Measurements from ENCODE around the gene GPX4. TPM values are rescaled to one million over a fixed set of nuclear protein-coding genes. Genes with fewer than 3 reads are reported as not detected.

The GPX4 gene
- polyA plus RNA-seq, 1 donor from 2014 or later, result 713 TPM

DNA sequence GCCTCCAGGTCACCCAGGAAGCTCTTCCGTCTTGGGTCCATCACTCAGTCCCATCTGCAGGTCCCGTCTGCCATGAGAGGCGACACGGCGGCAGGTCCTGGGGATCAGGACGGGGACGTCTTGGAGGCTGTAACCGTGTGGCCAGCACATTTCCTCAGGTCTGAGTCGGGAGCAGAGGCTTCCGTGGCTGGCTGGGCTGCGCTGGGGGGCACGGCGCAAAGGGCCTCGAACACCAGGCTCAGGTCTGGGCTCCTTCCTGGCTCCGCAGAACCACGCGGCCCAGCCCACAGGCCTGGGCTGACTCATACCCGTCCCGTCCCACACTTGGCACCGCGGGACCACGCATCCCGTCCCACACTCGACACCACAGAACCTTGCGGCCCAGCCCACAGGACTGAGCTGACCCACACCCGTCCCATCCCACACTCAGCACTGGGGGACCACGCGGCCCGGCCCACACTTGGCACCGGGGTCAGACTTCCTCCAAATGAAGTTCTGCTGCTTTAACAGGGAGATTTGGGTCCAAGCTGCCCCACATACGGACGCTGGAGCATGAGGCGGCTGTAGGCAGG is 40.1 kb downstream of the GPX4 start:
- H3K36me3 ChIP-seq (ENCODE audit: insufficient read depth, low read length), result no peaks in the 10 kb centered on the region
- H3K27me3 ChIP-seq (ENCODE audit: insufficient read depth, low read depth, low read length), result no peaks in the 10 kb centered on the region
- no peaks in the 10 kb centered on the region for H4K20me1 ChIP-seq (ENCODE audit: insufficient read depth)
- H2AFZ ChIP-seq (ENCODE audit: low read depth, low read length), result no peak overlapping the region
- H3K4me3 ChIP-seq (ENCODE audit: low read length), result no peak overlapping the region
- no peaks in the 10 kb centered on the region for H3K79me2 ChIP-seq (replicated peaks; ENCODE audit: insufficient read depth, low read length)
- no peaks in the 10 kb centered on the region for H3K9me3 ChIP-seq (ENCODE audit: low read length)
- no peaks in the 10 kb centered on the region for H3F3A ChIP-seq (ENCODE audit: insufficient read depth, low read length, poor library complexity, severe bottlenecking)
- H3K9me2 ChIP-seq (ENCODE audit: insufficient read depth, low read length), result no peaks in the 10 kb centered on the region
- H3K27ac ChIP-seq (ENCODE audit: low read length), result no peak overlapping the region
- TF ChIP-seq SMC3 (conservative IDR thresholded peaks at IDR 0.05; ENCODE audit: poor library complexity) (no peak), EP300 (conservative IDR thresholded peaks at IDR 0.05; ENCODE audit: poor library complexity, severe bottlenecking) (no peak), RAD21 (conservative IDR thresholded peaks at IDR 0.05) (no peak), TAF1 (IDR thresholded peaks at IDR 0.05; ENCODE audit: low read depth) (no peak), EZH2 (IDR thresholded peaks at IDR 0.05; ENCODE audit: borderline replicate concordance, insufficient read depth, low read length, poor library complexity, severe bottlenecking) (no peak), POLR2AphosphoS5 (IDR thresholded peaks at IDR 0.05) (no peak), MXI1 (conservative IDR thresholded peaks at IDR 0.05; ENCODE audit: poor library complexity, severe bottlenecking) (no peak)
- TF ChIP-seq, protein P1, sequence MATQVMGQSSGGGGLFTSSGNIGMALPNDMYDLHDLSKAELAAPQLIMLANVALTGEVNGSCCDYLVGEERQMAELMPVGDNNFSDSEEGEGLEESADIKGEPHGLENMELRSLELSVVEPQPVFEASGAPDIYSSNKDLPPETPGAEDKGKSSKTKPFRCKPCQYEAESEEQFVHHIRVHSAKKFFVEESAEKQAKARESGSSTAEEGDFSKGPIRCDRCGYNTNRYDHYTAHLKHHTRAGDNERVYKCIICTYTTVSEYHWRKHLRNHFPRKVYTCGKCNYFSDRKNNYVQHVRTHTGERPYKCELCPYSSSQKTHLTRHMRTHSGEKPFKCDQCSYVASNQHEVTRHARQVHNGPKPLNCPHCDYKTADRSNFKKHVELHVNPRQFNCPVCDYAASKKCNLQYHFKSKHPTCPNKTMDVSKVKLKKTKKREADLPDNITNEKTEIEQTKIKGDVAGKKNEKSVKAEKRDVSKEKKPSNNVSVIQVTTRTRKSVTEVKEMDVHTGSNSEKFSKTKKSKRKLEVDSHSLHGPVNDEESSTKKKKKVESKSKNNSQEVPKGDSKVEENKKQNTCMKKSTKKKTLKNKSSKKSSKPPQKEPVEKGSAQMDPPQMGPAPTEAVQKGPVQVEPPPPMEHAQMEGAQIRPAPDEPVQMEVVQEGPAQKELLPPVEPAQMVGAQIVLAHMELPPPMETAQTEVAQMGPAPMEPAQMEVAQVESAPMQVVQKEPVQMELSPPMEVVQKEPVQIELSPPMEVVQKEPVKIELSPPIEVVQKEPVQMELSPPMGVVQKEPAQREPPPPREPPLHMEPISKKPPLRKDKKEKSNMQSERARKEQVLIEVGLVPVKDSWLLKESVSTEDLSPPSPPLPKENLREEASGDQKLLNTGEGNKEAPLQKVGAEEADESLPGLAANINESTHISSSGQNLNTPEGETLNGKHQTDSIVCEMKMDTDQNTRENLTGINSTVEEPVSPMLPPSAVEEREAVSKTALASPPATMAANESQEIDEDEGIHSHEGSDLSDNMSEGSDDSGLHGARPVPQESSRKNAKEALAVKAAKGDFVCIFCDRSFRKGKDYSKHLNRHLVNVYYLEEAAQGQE (IDR thresholded peaks at IDR 0.05; ENCODE audit: borderline replicate concordance), result no peak
- TF ChIP-seq, protein P2, sequence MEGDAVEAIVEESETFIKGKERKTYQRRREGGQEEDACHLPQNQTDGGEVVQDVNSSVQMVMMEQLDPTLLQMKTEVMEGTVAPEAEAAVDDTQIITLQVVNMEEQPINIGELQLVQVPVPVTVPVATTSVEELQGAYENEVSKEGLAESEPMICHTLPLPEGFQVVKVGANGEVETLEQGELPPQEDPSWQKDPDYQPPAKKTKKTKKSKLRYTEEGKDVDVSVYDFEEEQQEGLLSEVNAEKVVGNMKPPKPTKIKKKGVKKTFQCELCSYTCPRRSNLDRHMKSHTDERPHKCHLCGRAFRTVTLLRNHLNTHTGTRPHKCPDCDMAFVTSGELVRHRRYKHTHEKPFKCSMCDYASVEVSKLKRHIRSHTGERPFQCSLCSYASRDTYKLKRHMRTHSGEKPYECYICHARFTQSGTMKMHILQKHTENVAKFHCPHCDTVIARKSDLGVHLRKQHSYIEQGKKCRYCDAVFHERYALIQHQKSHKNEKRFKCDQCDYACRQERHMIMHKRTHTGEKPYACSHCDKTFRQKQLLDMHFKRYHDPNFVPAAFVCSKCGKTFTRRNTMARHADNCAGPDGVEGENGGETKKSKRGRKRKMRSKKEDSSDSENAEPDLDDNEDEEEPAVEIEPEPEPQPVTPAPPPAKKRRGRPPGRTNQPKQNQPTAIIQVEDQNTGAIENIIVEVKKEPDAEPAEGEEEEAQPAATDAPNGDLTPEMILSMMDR (IDR thresholded peaks at IDR 0.05; ENCODE audit: poor library complexity, severe bottlenecking), result no peak
- H3K9ac ChIP-seq (ENCODE audit: low read length), result no peak overlapping the region
- H3K4me2 ChIP-seq (ENCODE audit: low read length), result no peak overlapping the region

DNA sequence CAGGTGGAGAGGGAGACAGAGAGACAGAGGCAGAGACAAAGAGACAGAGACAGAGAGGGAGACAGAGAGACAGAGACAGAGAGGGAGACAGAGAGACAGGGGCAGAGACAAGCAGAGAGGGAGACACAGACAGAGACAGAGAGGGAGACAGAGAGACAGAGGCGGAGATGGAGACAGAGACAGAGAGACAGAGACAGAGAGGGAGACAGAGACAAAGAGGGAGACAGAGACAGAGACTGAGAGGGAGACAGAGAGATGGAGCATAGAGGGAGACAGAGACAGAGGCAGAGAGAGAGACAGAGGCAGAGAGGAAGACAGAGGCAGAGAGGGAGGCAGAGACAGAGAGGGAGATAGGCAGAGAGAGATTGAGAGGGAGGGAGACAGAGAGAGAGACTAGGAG is 40.9 kb downstream of the GPX4 start:
- no peak overlapping the region for H3K9ac ChIP-seq (ENCODE audit: low read length)
- no peaks in the 10 kb centered on the region for H3K36me3 ChIP-seq (ENCODE audit: insufficient read depth, low read length)
- H3K9me2 ChIP-seq (ENCODE audit: insufficient read depth, low read length), result no peaks in the 10 kb centered on the region
- H3F3A ChIP-seq (ENCODE audit: insufficient read depth, low read length, poor library complexity, severe bottlenecking), result no peaks in the 10 kb centered on the region
- H3K4me3 ChIP-seq (ENCODE audit: low read length), result no peak overlapping the region
- H4K20me1 ChIP-seq (ENCODE audit: insufficient read depth), result no peaks in the 10 kb centered on the region
- no peaks in the 10 kb centered on the region for H3K9me3 ChIP-seq (ENCODE audit: low read length)
- no peak overlapping the region for H3K27ac ChIP-seq (ENCODE audit: low read length)
- H3K79me2 ChIP-seq (replicated peaks; ENCODE audit: insufficient read depth, low read length), result no peaks in the 10 kb centered on the region
- TF ChIP-seq EP300 (conservative IDR thresholded peaks at IDR 0.05; ENCODE audit: poor library complexity, severe bottlenecking) (no peak), POLR2AphosphoS5 (IDR thresholded peaks at IDR 0.05) (no peak), RAD21 (conservative IDR thresholded peaks at IDR 0.05) (no peak), SMC3 (conservative IDR thresholded peaks at IDR 0.05; ENCODE audit: poor library complexity) (no peak)
- no peak overlapping the region for H3K4me2 ChIP-seq (ENCODE audit: low read length)
- no peaks in the 10 kb centered on the region for H3K27me3 ChIP-seq (ENCODE audit: insufficient read depth, low read depth, low read length)
- H2AFZ ChIP-seq (ENCODE audit: low read depth, low read length), result no peak overlapping the region
